ENCODE data around the gene KYNU.

KYNU gene

DNA sequence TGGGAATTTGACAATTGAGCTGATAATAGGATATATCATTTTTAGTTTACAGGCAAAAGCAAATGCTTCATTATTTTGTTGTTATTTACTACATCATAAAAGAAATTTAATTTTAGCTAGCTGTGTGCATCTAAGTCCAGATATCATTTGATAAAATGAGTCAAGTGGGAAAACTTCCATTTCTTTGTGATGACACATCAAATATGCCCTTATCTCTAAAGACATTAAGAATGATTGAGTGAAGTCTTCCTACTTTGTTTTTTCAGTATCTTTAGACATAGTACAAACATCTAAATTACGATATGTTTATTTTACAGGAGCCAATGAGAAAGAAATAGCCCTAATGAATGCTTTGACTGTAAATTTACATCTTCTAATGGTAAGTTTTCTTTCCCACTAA is 77.0 kb downstream of the KYNU start:
- Histone ChIP-seq H3K27ac (no peak overlapping the region), H3K4me3 (ENCODE audit: low read depth, low read length) (no peak overlapping the region), H3K27me3 (ENCODE audit: insufficient read depth, low read depth, severe bottlenecking) (no peaks in the 10 kb centered on the region), H3K36me3 (no peaks in the 10 kb centered on the region), H3K9me3 (ENCODE audit: severe bottlenecking) (no peaks in the 10 kb centered on the region)
- DNase-seq, result no peak
- TF ChIP-seq, protein P1, sequence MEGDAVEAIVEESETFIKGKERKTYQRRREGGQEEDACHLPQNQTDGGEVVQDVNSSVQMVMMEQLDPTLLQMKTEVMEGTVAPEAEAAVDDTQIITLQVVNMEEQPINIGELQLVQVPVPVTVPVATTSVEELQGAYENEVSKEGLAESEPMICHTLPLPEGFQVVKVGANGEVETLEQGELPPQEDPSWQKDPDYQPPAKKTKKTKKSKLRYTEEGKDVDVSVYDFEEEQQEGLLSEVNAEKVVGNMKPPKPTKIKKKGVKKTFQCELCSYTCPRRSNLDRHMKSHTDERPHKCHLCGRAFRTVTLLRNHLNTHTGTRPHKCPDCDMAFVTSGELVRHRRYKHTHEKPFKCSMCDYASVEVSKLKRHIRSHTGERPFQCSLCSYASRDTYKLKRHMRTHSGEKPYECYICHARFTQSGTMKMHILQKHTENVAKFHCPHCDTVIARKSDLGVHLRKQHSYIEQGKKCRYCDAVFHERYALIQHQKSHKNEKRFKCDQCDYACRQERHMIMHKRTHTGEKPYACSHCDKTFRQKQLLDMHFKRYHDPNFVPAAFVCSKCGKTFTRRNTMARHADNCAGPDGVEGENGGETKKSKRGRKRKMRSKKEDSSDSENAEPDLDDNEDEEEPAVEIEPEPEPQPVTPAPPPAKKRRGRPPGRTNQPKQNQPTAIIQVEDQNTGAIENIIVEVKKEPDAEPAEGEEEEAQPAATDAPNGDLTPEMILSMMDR (IDR thresholded peaks at IDR 0.05; ENCODE audit: low read depth, low read length), result no peak

DNA sequence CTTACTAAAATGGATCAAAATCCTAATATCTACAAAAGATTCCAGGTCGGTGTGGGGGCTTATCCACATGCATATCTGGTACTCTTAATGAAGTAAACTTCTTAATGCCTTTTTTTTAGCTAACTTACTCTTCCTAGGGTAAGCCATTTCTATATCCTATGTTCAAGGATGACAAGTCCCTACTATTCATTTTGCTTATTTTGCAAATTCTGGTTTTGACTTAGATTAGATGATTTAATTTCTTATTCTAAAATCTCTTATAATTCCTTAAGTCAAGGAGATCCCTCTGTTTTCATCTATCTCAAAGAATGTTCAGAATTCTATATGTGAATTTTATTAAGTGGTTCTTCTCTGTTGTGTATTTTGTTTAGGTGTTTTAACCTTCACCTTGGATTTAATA is 79.7 kb downstream of the KYNU start:
- Histone ChIP-seq H3K36me3 (no peaks in the 10 kb centered on the region), H3K4me3 (ENCODE audit: low read depth, low read length) (no peak overlapping the region), H3K27me3 (ENCODE audit: insufficient read depth, low read depth, severe bottlenecking) (no peaks in the 10 kb centered on the region), H3K27ac (no peak overlapping the region), H3K9me3 (ENCODE audit: severe bottlenecking) (no peaks in the 10 kb centered on the region)
- TF ChIP-seq, protein P1 (IDR thresholded peaks at IDR 0.05; ENCODE audit: low read depth, low read length), result no peak
- no peak for DNase-seq

DNA sequence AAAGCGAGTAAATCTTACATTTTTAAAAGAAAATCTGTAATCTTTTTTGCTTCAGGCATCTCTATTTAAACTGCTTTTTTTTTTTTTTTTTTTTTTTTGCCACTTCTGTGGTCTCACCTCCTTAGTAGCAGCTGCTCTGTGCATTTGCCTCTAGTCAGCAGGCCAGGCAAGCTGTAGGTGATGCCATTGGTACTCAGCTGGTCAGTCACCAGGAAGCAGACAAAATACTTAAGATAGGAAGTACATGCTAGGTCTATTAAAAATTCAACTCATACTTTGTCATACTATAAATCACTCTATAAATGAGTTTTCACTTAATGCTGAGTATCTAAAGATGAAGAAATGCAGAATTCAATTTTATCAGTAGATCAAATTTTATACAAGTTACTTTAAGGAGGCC is 83.7 kb downstream of the KYNU start:
- DNase-seq, result no peak
- no peaks in the 10 kb centered on the region for H3K9me3 ChIP-seq (ENCODE audit: severe bottlenecking)
- H3K36me3 ChIP-seq, result no peaks in the 10 kb centered on the region
- H3K4me3 ChIP-seq (ENCODE audit: low read depth, low read length), result no peak overlapping the region
- TF ChIP-seq, protein P1 (IDR thresholded peaks at IDR 0.05; ENCODE audit: low read depth, low read length), result no peak
- H3K27me3 ChIP-seq (ENCODE audit: insufficient read depth, low read depth, severe bottlenecking), result no peaks in the 10 kb centered on the region
- H3K27ac ChIP-seq, result no peak overlapping the region

DNA sequence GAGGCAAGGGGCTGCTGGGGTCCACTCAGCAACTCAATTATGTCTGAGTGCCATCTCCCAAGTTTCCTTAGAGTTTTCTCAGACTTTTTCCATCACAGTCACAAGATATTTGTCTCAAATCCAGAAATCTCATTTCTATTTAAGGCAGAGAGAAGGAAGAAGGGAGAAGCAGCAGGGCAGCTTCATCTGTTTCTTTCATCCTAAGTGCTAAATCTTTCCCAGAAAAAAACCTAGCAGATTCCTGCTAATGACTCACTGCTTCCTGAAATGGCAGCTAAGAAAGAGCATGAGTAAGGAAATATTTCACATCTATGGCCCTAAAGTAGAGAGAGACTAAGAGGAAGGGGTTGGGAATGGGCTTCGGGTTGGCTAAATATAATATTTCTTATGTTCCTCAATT is 88.0 kb downstream of the KYNU start:
- Histone ChIP-seq H3K27ac (no peak overlapping the region), H3K36me3 (no peaks in the 10 kb centered on the region), H3K4me3 (ENCODE audit: low read depth, low read length) (no peak overlapping the region), H3K27me3 (ENCODE audit: insufficient read depth, low read depth, severe bottlenecking) (no peaks in the 10 kb centered on the region), H3K9me3 (ENCODE audit: severe bottlenecking) (no peaks in the 10 kb centered on the region)
- no peak for DNase-seq
- TF ChIP-seq, protein P1 (IDR thresholded peaks at IDR 0.05; ENCODE audit: low read depth, low read length), result no peak

DNA sequence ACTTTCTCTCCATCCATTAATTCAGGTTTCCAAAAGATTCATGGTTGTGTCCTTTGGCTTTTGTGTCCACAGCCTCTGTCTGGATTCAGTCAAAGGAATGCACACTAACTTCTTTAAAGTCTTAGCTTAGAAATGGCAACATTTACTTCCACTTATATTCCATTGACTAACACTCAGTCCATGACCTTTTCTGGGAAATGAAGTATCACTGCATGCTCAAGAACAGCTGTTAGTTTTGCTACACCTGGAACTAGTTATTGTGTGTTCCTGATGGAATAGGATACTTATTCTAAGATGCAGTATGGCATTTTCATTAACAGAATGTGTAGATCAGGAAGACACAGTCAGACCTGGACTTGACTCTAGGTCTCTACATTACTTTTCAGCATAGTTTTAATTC is 88.8 kb downstream of the KYNU start:
- Histone ChIP-seq H3K4me3 (ENCODE audit: low read depth, low read length) (no peak overlapping the region), H3K27ac (no peak overlapping the region), H3K27me3 (ENCODE audit: insufficient read depth, low read depth, severe bottlenecking) (no peaks in the 10 kb centered on the region), H3K9me3 (ENCODE audit: severe bottlenecking) (no peaks in the 10 kb centered on the region), H3K36me3 (no peaks in the 10 kb centered on the region)
- TF ChIP-seq, protein P1 (IDR thresholded peaks at IDR 0.05; ENCODE audit: low read depth, low read length), result no peak
- no peak for DNase-seq

DNA sequence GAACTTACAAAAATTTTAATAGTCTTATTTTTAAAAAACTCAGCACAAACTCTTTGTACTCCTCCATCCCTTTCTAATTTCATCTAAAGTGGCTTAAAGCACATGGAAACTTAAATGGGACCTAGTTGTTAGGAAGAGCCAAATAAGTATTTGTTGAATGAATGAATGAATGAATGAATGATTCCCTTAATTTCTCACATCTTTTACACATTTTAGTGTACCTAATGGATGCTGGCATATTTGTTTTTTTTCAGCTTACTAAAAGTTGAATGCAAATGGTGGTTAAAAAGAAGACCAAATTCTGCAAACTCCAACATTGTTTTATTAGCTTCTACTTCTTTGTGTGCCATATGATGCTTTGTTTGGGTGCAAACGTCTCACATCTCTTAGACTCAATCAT is 89.6 kb downstream of the KYNU start:
- H3K27me3 ChIP-seq (ENCODE audit: insufficient read depth, low read depth, severe bottlenecking), result no peaks in the 10 kb centered on the region
- no peaks in the 10 kb centered on the region for H3K36me3 ChIP-seq
- H3K4me3 ChIP-seq (ENCODE audit: low read depth, low read length), result no peak overlapping the region
- no peak for DNase-seq
- no peaks in the 10 kb centered on the region for H3K9me3 ChIP-seq (ENCODE audit: severe bottlenecking)
- TF ChIP-seq, protein P1 (IDR thresholded peaks at IDR 0.05; ENCODE audit: low read depth, low read length), result no peak
- H3K27ac ChIP-seq, result no peak overlapping the region

Measured in WERI-Rb-1 (cell line).